Sigmoid colon (tissue), 3 donors: ENCODE results near the gene BAK1.

Experiments
- CTCF ChIP-seq, 4 experiments: fragments of 450-650 bp in 3 of 4; fragments of 200-600 bp in 1 of 4; IDR thresholded peaks; one replicate each; pipeline ENCODE4 v1.5.1; 2016 to 2019; ENCODE audit warnings: antibody characterized with exemption in 4 of 4, mild to moderate bottlenecking in 3 of 4, moderate library complexity in 2 of 4
- POLR2A ChIP-seq, 2 donors: fragments of 450-650 bp; IDR thresholded peaks; one replicate each; pipeline ENCODE4 v1.6.1; 2016; ENCODE audit warnings: antibody characterized with exemption in 2 of 2, mild to moderate bottlenecking in 2 of 2, moderate library complexity in 2 of 2

GRCh38 chr6:33628401-33628964 is 48.4 kb upstream of the BAK1 start:
- TF ChIP-seq CTCF (IDR thresholded peaks at IDR 0.05) (no peak), POLR2A (IDR thresholded peaks at IDR 0.05) (no peak)
